Caco-2 (cell line): ENCODE measurements around the gene LRIG1. TPM values are rescaled to one million over a fixed set of nuclear protein-coding genes. Genes with fewer than 3 reads are reported as not detected.

Experiments used
- BruUV-seq: library from RNA; stranded (reverse); fragments of 400-500 nt; replicated peaks from 2 replicates; lab custom pipeline; 2021; lab: Mats Ljungman, UMichigan
- CTCF ChIA-PET: fragments of 300-600 bp; sonication (Branson Sonifier 250); formaldehyde crosslinking; loops from one replicate; lab custom pipeline; 2022; ENCODE audit warnings: antibody characterized with exemption; lab: Charles Lee
- POLR2A ChIA-PET: fragments of 300-600 bp; sonication (Branson Sonifier 250); formaldehyde crosslinking; loops from one replicate; lab custom pipeline; 2022; ENCODE audit warnings: antibody characterized with exemption; lab: Charles Lee
- DNase-seq, 2 experiments: peaks; one replicate each; pipeline versions ENCODE4 v3.0.0 to v3.0.0-alpha.2; 2020 to 2022
- H3K27me3 ChIP-seq: replicated peaks from 2 replicates; pipeline ENCODE4 v1.6.0; 2011; ENCODE audit warnings: low read length; ENCODE audit not compliant: control insufficient read depth, insufficient read depth
- H3K36me3 ChIP-seq: 2 replicates; pipeline ENCODE4 v1.5.1; 2011; ENCODE audit warnings: low read length; ENCODE audit not compliant: control insufficient read depth, insufficient read depth
- H3K4me1 ChIP-seq: fragments of 250-450 bp; sonication (Bioruptor Pico); 2 replicates; pipeline ENCODE4 v1.5.1; 2020; ENCODE audit warnings: mild to moderate bottlenecking
- H3K4me3 ChIP-seq: 2 replicates; pipeline ENCODE4 v1.5.1; 2011; ENCODE audit warnings: low read depth, mild to moderate bottlenecking, control low read depth, low read length
- H3K9me3 ChIP-seq: fragments of 250-450 bp; sonication (Bioruptor Pico); 2 replicates; pipeline ENCODE4 v1.5.1; 2020; ENCODE audit warnings: mild to moderate bottlenecking, moderate library complexity
- H3K27ac Mint-ChIP-seq: one replicate; pipeline ENCODE4 v1.8.0; 2022; ENCODE audit warnings: mixed read lengths; ENCODE audit not compliant: unreplicated experiment
- H3K27me3 Mint-ChIP-seq: one replicate; pipeline ENCODE4 v1.8.0; 2022; ENCODE audit warnings: mixed read lengths; ENCODE audit not compliant: insufficient read depth, unreplicated experiment
- H3K36me3 Mint-ChIP-seq: one replicate; pipeline ENCODE4 v1.8.0; 2022; ENCODE audit warnings: mild to moderate bottlenecking, mixed read lengths; ENCODE audit not compliant: insufficient read depth, unreplicated experiment
- H3K4me1 Mint-ChIP-seq: one replicate; pipeline ENCODE4 v1.8.0; 2022; ENCODE audit warnings: low read depth, mixed read lengths; ENCODE audit not compliant: unreplicated experiment
- H3K4me3 Mint-ChIP-seq: one replicate; pipeline ENCODE4 v1.8.0; 2022; ENCODE audit warnings: mild to moderate bottlenecking, moderate library complexity, mixed read lengths; ENCODE audit not compliant: unreplicated experiment
- H3K9me3 Mint-ChIP-seq: one replicate; pipeline ENCODE4 v1.8.0; 2022; ENCODE audit warnings: mixed read lengths; ENCODE audit not compliant: unreplicated experiment
- CTCF ChIP-seq, 2 experiments: fragments of 200-600 bp in 1 of 2; IDR thresholded peaks; 1 replicate in 1 of 2; 2 replicates in 1 of 2; pipeline versions ENCODE4 v1.5.1 to v1.8.0; 2011 to 2022; ENCODE audit warnings: antibody characterized with exemption in 1 of 2, control low read depth in 1 of 2, inconsistent platforms in 1 of 2, low read depth in 1 of 2, low read length in 1 of 2, mild to moderate bottlenecking in 1 of 2, moderate library complexity in 1 of 2; ENCODE audit not compliant: insufficient read depth in 1 of 2, severe bottlenecking in 1 of 2, unreplicated experiment in 1 of 2
- intact Hi-C: fragments of 100-400 bp; cut with micrococcal nuclease; formaldehyde crosslinking; loops from one replicate; pipeline ENCODE4 v1.10.0; 2022; ENCODE audit not compliant: unreplicated experiment
- total RNA-seq: library from RNA; stranded (reverse); gene quantifications from 2 replicates; pipeline ENCODE4 v1.2.3, GENCODE V29; 2022

The LRIG1 gene
- total RNA-seq, 1 experiment from 2014 or later = 43.4 TPM

DNA sequence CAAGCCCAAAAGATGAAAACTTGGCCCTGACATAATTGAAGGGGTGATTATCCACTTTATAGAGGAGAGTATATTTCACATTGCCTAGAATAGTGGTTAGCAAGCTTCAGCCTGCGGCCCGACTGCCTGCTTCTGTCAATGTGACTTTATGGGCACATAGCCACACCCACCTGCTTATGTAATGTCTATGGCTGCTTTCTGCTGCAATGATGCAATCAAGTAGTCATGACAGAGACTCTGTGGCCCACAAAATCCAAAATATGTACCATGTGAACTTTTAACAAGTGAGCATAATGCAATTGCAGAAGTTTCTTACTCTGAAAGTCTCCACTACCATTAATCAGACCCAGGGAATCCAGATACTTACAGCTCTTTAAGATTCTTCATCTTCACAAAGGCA lies 103.1 kb downstream of the LRIG1 start:
- no TSS peak for BruUV-seq
- intact Hi-C loops = no loop called here
- ChIA-PET CTCF (interaction anchor here (0.7 kb wide), 1 partner anchor 11 kb away, joined by 3 read pairs; no protein-coding TSS in a partner anchor), POLR2A (no interaction called here)
- Mint-ChIP-seq H3K27me3 (no peaks in the 10 kb centered on the region), H3K4me3 (no peak overlapping the region), H3K4me1 (no peaks in the 10 kb centered on the region), H3K27ac (no peak overlapping the region), H3K36me3 (peaks cover 54% of the 10 kb centered on the region), H3K9me3 (no peaks in the 10 kb centered on the region)
- no peak overlapping the region for H3K4me3 ChIP-seq
- no peaks in the 10 kb centered on the region for H3K27me3 ChIP-seq
- peaks cover 7% of the 10 kb centered on the region for H3K36me3 ChIP-seq
- H3K9me3 ChIP-seq = no peaks in the 10 kb centered on the region
- TF ChIP-seq CTCF (IDR thresholded peaks at IDR 0.05; ENCODE audit: insufficient read depth in 1 of 2, low read depth in 1 of 2, low read length in 1 of 2, severe bottlenecking in 1 of 2, unreplicated experiment in 1 of 2) = no peak
- DNase-seq = peak in 1 of 2 experiments; percentile 15
- H3K4me1 ChIP-seq = no peaks in the 10 kb centered on the region

GRCh38 chr3:66396888-66397287 lies 103.9 kb downstream of the LRIG1 start:
- no TSS peak for BruUV-seq
- Histone ChIP-seq H3K9me3 (no peaks in the 10 kb centered on the region), H3K27me3 (no peaks in the 10 kb centered on the region), H3K36me3 (peaks cover 7% of the 10 kb centered on the region), H3K4me3 (no peak overlapping the region), H3K4me1 (no peaks in the 10 kb centered on the region)
- no peaks in the 10 kb centered on the region for H3K4me1 Mint-ChIP-seq
- ChIA-PET CTCF (interaction anchor here (0.5 kb wide), 1 partner anchor 26 kb away, joined by 3 read pairs; no protein-coding TSS in a partner anchor), POLR2A (no interaction called here)
- no peak for DNase-seq
- H3K27ac Mint-ChIP-seq = no peak overlapping the region
- TF ChIP-seq CTCF (IDR thresholded peaks at IDR 0.05; ENCODE audit: insufficient read depth in 1 of 2, low read depth in 1 of 2, low read length in 1 of 2, severe bottlenecking in 1 of 2, unreplicated experiment in 1 of 2) = no peak
- H3K9me3 Mint-ChIP-seq = no peaks in the 10 kb centered on the region
- no peak overlapping the region for H3K4me3 Mint-ChIP-seq
- H3K36me3 Mint-ChIP-seq = peaks cover 61% of the 10 kb centered on the region
- H3K27me3 Mint-ChIP-seq = no peaks in the 10 kb centered on the region
- intact Hi-C loops = no loop called here

DNA sequence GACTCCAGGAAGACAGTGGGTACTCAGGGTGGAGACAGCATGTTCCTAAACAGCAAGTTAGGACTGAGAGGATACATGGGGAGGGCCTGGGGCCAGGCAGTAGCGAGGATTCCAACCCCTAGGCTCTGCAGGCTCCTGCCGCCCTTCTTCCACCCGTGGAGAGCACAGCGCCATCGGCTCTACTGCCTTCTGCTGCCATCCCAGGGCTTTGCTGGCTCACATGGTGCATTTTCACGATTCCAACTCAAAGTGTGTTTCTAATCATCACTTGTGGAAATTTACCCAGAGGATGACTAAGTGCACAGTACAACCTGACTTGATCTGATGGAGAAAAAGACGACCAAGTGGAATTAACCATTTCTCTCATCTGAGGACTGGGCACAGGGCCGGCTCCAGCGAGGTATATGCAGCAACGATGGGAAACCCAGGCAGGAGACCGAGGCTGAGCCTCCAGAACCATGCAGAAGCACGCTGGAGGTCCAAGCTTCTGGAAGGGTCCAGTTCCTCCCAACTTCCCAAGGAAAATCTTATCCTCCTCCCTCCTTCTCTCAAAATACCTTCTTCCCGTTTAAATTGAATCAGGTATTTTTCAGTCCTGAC lies 104.6 kb downstream of the LRIG1 start:
- no peaks in the 10 kb centered on the region for H3K4me1 Mint-ChIP-seq
- no peak overlapping the region for H3K4me3 ChIP-seq
- H3K27me3 Mint-ChIP-seq = no peaks in the 10 kb centered on the region
- H3K27ac Mint-ChIP-seq = no peak overlapping the region
- H3K4me3 Mint-ChIP-seq = no peak overlapping the region
- no peaks in the 10 kb centered on the region for H3K9me3 ChIP-seq
- no TSS peak for BruUV-seq
- H3K27me3 ChIP-seq = no peaks in the 10 kb centered on the region
- CTCF ChIA-PET = no interaction called here
- no peaks in the 10 kb centered on the region for H3K4me1 ChIP-seq
- DNase-seq = no peak
- intact Hi-C loops = no loop called here
- H3K9me3 Mint-ChIP-seq = no peaks in the 10 kb centered on the region
- POLR2A ChIA-PET = no interaction called here
- H3K36me3 ChIP-seq = peaks cover 7% of the 10 kb centered on the region
- H3K36me3 Mint-ChIP-seq = peaks cover 62% of the 10 kb centered on the region
- no peak for TF ChIP-seq CTCF (IDR thresholded peaks at IDR 0.05; ENCODE audit: insufficient read depth in 1 of 2, low read depth in 1 of 2, low read length in 1 of 2, severe bottlenecking in 1 of 2, unreplicated experiment in 1 of 2)
